ES-I3 (cell line): ENCODE measurements around the gene TRAIP.

ENCODE experiments used
- H3K36me3 ChIP-seq: 2 replicates; pipeline ENCODE4 v1.6.1; 2013; ENCODE audit warnings: mild to moderate bottlenecking, low read length, control low read depth, moderate library complexity; ENCODE audit not compliant: insufficient read depth
- H3K4me1 ChIP-seq: 2 replicates; pipeline ENCODE4 v1.6.1; 2013; ENCODE audit warnings: mild to moderate bottlenecking, control low read depth, low read length; ENCODE audit not compliant: insufficient read depth
- H3K9ac ChIP-seq: 2 replicates; pipeline ENCODE4 v1.6.1; 2013; ENCODE audit warnings: low read depth, mild to moderate bottlenecking, low read length, moderate library complexity
- H3K9me3 ChIP-seq: 2 replicates; pipeline ENCODE4 v1.6.1; 2013; ENCODE audit warnings: mild to moderate bottlenecking, low read length, moderate library complexity; ENCODE audit not compliant: control insufficient read depth, insufficient read depth

Gene TRAIP

DNA sequence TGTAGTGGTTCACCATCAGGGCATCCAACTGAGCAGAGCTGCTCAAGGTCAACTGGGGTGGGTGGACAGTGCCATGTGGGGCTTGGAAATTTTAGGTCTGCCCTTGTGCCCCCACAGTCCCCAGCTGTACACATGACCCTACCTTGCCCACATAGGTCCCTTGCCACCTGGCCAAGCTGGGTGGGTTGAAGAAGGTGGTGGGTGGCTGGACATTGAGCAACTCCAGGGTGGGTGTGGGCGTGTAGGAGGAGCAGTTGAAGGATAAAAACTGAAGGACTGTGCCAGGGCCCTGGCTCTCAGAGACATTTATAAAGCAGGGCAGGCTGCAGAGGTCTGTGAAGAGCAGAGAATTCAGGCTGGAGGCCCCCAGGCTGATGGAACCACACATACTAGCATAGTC is 57.3 kb downstream of the TRAIP start:
- Histone ChIP-seq H3K36me3 (no peaks in the 10 kb centered on the region), H3K9me3 (no peaks in the 10 kb centered on the region), H3K9ac (no peak overlapping the region), H3K4me1 (no peaks in the 10 kb centered on the region; the same call in 1 of the 2 replicates)

GRCh38 chr3:49794926-49795905 is 61.1 kb downstream of the TRAIP start:
- H3K9me3 ChIP-seq: no peaks in the 10 kb centered on the region
- no peak overlapping the region for H3K9ac ChIP-seq
- H3K4me1 ChIP-seq: peaks cover 9% of the 10 kb centered on the region
- H3K36me3 ChIP-seq: no peaks in the 10 kb centered on the region

- Histone ChIP-seq H3K9me3 (no peaks in the 10 kb centered on the region), H3K4me1 (peaks cover 9% of the 10 kb centered on the region), H3K36me3 (no peaks in the 10 kb centered on the region), H3K9ac (no peak overlapping the region)
Observed at GRCh38 chr3:49794431-49794830, 61.9 kb downstream of the TRAIP start.

GRCh38 chr3:49793486-49794085 is 62.8 kb downstream of the TRAIP start:
- Histone ChIP-seq H3K9me3 (no peaks in the 10 kb centered on the region), H3K9ac (no peak overlapping the region), H3K4me1 (peaks cover 9% of the 10 kb centered on the region), H3K36me3 (no peaks in the 10 kb centered on the region)

DNA sequence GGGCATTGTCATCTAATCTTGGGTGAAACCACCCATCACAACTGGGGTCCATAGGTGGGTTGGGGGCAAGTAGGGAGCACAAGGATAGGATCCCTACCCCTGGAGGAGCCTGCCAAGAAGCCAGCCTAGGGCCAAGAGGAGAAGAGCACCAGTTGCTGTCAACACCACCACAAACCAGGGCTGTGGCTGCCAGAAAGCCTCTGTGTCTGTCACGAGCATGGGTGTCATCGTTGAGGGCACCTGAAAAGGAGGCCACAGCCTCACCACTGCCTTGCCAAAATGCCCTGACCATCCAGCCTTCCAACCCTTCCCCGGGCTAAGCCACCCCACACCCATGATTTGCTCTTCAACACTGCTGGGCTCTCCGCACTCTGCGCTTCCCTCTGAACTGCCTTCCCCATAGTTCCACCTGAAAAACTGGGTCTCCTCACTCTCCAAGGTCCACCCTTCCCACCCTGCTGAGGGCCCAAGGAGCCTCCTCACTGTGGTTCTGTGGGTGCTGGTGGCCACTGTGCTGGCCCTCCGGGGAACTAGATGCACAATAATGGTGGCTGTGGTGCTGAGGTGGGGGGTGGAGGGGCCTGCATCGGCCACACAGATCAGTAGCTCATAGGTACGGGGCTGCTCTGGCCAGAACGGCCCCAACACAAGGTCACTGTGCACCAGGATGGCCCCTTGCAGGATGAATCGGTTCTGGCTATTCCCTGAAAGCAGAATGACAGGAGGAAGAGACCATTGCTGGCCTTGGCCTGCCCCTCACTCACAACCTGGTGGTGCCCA is 63.8 kb downstream of the TRAIP start:
- no peaks in the 10 kb centered on the region for H3K36me3 ChIP-seq
- H3K9ac ChIP-seq: no peak overlapping the region
- no peaks in the 10 kb centered on the region for H3K9me3 ChIP-seq
- peaks cover 9% of the 10 kb centered on the region for H3K4me1 ChIP-seq

GRCh38 chr3:49791571-49791970 is 64.8 kb downstream of the TRAIP start:
- peaks cover 9% of the 10 kb centered on the region for H3K4me1 ChIP-seq

DNA sequence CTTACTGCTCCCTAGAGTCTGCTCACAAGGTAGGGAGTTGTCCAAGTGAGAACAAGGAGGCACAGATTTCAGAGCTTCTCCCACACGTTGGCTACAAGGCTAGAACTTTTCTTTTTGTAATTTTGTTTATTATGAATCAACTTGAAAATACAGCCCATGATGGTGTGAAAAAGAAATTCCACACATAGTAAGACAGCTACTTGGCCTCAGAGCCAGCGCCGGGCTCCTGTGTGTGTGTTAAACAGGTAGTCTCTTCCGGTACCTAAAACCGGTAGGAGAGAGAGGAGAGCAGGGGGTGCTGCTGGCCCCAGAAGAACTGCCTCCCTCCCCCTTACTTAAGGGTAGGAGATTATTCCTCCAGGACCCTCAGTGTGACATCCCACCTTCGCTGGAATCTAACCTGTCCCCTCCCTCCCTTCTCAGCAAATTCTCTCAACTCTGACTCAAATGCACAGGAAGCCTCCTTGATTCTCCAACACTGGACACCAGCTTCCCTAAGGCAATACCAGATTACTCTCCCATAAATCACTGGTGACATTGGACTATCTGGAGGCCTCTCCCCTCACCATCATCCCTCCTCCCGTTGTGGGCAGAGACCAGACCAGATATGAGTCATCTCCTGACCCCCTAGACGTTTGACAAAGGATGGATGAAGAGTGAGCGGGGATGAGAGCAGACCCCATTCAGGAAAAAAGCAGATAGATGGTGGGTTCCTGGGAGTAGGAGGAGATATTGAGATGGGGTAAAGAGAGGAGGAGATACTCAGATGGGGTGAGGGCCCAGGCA is 65.5 kb downstream of the TRAIP start:
- H3K36me3 ChIP-seq: no peaks in the 10 kb centered on the region
- H3K9me3 ChIP-seq: no peaks in the 10 kb centered on the region
- H3K9ac ChIP-seq: no peak overlapping the region
- H3K4me1 ChIP-seq: peaks cover 9% of the 10 kb centered on the region

More at GRCh38 chr3:49791571-49791970, 64.8 kb downstream of the TRAIP start:
- Histone ChIP-seq H3K36me3 (no peaks in the 10 kb centered on the region), H3K9ac (no peak overlapping the region), H3K9me3 (no peaks in the 10 kb centered on the region)

DNA sequence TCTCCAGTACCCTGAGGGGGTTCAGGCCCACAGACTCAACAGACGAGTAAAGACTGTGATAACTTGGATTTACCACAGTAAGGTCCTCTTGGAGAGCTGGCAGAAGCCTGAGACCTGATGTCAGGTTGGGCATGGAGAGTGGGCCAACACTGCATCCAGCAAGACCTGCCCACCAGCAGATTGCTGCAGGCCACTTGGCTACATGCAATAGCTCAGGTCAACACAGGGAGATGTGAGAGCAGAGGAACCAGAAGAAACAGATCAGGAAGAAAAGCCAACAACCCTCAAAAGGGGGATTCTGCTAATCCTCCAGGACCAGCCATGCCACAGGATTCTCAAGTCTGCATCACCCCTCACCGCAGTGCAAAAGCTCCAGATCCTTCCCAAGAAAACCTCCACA is 68.3 kb downstream of the TRAIP start:
- H3K9ac ChIP-seq: no peak overlapping the region
- no peaks in the 10 kb centered on the region for H3K9me3 ChIP-seq
- H3K36me3 ChIP-seq: no peaks in the 10 kb centered on the region; the same call in 1 of the 2 replicates
- peaks cover 9% of the 10 kb centered on the region for H3K4me1 ChIP-seq

- no peaks in the 10 kb centered on the region for H3K9me3 ChIP-seq
- H3K9ac ChIP-seq: no peak overlapping the region
- H3K36me3 ChIP-seq: no peaks in the 10 kb centered on the region; the same call in 1 of the 2 replicates
- H3K4me1 ChIP-seq: peaks cover 9% of the 10 kb centered on the region
Observed at GRCh38 chr3:49787536-49787935, 68.8 kb downstream of the TRAIP start.

- Histone ChIP-seq H3K36me3 (no peaks in the 10 kb centered on the region; the same call in 1 of the 2 replicates), H3K4me1 (peaks cover 9% of the 10 kb centered on the region), H3K9ac (peak overlapping the region; percentile 67; the same call in 1 of the 2 replicates), H3K9me3 (no peaks in the 10 kb centered on the region)
Observed at GRCh38 chr3:49787182-49787464, 69.2 kb downstream of the TRAIP start.

DNA sequence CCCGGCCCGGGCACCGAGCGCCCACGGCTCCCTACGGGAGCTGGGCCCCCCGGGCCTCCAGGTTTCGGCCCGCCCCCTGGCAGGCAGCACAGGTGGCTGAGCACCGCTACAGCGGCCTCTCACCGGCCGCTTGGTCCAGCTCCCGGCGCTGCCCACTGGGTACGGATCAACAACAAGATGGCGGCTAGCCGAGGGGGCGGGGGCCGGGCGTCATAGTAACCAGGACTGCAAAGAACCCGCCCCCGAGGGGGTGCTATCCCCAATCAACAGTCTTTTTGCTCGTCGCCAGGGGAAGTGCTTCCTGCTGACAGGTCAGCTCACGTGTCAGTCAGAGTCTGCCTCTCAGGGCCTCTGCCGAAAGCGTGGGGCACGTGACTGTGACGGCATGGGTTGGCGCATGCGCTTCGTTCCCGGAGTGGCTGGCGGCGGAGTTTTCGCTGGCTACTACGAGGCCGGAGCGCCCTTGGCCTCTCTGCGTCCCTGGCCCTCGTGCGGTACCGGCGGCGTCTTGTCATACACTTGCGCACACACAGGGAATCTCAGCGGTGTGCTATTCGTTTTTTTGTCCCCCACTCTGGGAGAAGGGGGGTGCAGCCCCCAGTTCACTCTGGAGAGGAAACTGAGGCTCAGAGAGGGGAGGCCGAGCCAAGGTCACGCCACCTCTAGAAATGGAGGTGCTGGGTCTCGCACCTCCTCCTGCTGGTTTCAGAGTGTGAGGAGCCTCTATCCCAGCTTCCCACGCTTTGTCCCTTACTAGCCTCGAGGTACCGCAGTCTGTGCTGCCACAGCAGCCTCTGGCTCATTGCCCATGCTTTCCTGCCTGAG is 69.8 kb downstream of the TRAIP start, which contains the start of gene IP6K1:
Gene IP6K1 (minus strand): TSS at position 186 of the 825 bp plus-strand sequence. CDS start 38,502 bp downstream, outside the sequence.
- H3K4me1 ChIP-seq: peaks cover 9% of the 10 kb centered on the region
- H3K9ac ChIP-seq: peak within 1 kb of the TSS; percentile 92
- H3K9me3 ChIP-seq: no peaks in the 10 kb centered on the region
- peaks cover under 1% of the 10 kb centered on the region; the same call in 1 of the 2 replicates for H3K36me3 ChIP-seq

- peaks cover 5% of the 10 kb centered on the region for H3K4me1 ChIP-seq
Observed at GRCh38 chr3:49785565-49786356, 70.6 kb downstream of the TRAIP start.

More at GRCh38 chr3:49785565-49786356, 70.6 kb downstream of the TRAIP start:
- H3K36me3 ChIP-seq: peaks cover 4% of the 10 kb centered on the region; the same call in 1 of the 2 replicates
- no peaks in the 10 kb centered on the region for H3K9me3 ChIP-seq
- H3K9ac ChIP-seq: peak overlapping the region; percentile 92
